ENCODE measurements around the gene SMIM10L1. TPM values are rescaled to one million over a fixed set of nuclear protein-coding genes. Genes with fewer than 3 reads are reported as not detected.

The SMIM10L1 gene
- total RNA-seq, 4 donors from 2014 or later = 7.5 to 9.6 (median 8.1) TPM

GRCh38 chr12:11147420-11147819, 23.6 kb upstream of the SMIM10L1 start:
- TF ChIP-seq POLR2A (IDR thresholded peaks at IDR 0.05) = no peak
- no peak for TF ChIP-seq CTCF (IDR thresholded peaks at IDR 0.05)
- TF ChIP-seq EP300 (IDR thresholded peaks at IDR 0.05) = no peak
- H3K4me1 ChIP-seq = no peaks in the 10 kb centered on the region
- no peak overlapping the region for H3K27ac ChIP-seq
- 91 to 96% methylated on average over 1 of the region's 1 CpG for WGBS, 2 donors
- DNase-seq (ENCODE audit: low spot score in 2 of 2) = no peak
- peaks cover 0 to 26% (median 3%) of the 10 kb centered on the region in 4 donors for H3K9me3 ChIP-seq
- H3K27me3 ChIP-seq = no peaks in the 10 kb centered on the region
- H3K36me3 ChIP-seq = peaks cover 0 to 32% (median 0%) of the 10 kb centered on the region in 3 donors
- H3K4me3 ChIP-seq = no peak overlapping the region

DNA sequence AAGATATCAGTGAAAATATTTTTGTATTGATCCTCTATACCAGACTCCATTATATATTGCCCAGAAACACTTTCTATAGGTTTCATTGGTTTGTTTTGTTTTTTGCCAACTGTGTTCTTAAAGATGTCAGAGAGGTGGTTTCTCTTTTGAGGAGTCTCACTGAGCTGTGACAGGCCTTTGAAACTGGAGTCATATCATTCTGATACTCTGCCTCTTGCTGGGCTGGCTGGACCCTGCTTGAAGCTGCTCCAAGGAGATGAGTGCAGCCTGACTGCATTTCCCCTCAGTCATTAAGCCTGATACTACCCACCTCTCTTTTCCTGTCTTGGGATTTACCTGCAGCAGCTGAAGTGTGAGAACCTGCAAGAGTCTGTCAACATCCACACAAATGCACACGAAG, 20.2 kb upstream of the SMIM10L1 start:
- no peak overlapping the region for H3K27ac ChIP-seq
- H3K27me3 ChIP-seq = no peaks in the 10 kb centered on the region
- WGBS, 2 donors = 59 to 68% methylated on average over 1 of the region's 1 CpG

GRCh38 chr12:11152725-11153124, 18.3 kb upstream of the SMIM10L1 start:
- no peak overlapping the region for H3K4me3 ChIP-seq
- peaks cover 0 to 7% (median 0%) of the 10 kb centered on the region in 4 donors for H3K9me3 ChIP-seq
- H3K27ac ChIP-seq = no peak overlapping the region
- no peak for DNase-seq (ENCODE audit: low spot score in 2 of 2)
- peaks cover 0 to 8% (median 0%) of the 10 kb centered on the region in 3 donors for H3K36me3 ChIP-seq
- no peaks in the 10 kb centered on the region for H3K4me1 ChIP-seq
- TF ChIP-seq EP300 (IDR thresholded peaks at IDR 0.05) = no peak
- no peak for TF ChIP-seq POLR2A (IDR thresholded peaks at IDR 0.05)
- TF ChIP-seq CTCF (IDR thresholded peaks at IDR 0.05) = no peak
- 72 to 89% methylated on average over 2 of the region's 2 CpGs for WGBS, 2 donors
- no peaks in the 10 kb centered on the region for H3K27me3 ChIP-seq

More for the DNA sequence above, 20.2 kb upstream of the SMIM10L1 start:
- TF ChIP-seq CTCF (IDR thresholded peaks at IDR 0.05) (no peak), EP300 (IDR thresholded peaks at IDR 0.05) (no peak), POLR2A (IDR thresholded peaks at IDR 0.05) (no peak)
- no peaks in the 10 kb centered on the region for H3K4me1 ChIP-seq
- H3K36me3 ChIP-seq = peaks cover 0 to 8% (median 0%) of the 10 kb centered on the region in 3 donors
- peaks cover 0 to 7% (median 0%) of the 10 kb centered on the region in 4 donors for H3K9me3 ChIP-seq
- DNase-seq (ENCODE audit: low spot score in 2 of 2) = no peak
- no peak overlapping the region for H3K4me3 ChIP-seq

GRCh38 chr12:11154400-11154925, 16.5 kb upstream of the SMIM10L1 start:
- no peak for TF ChIP-seq EP300 (IDR thresholded peaks at IDR 0.05)
- WGBS, 2 donors = 96 to 98% methylated on average over 1 of the region's 1 CpG
- peaks cover 0 to 8% (median 0%) of the 10 kb centered on the region in 3 donors for H3K36me3 ChIP-seq
- no peak overlapping the region for H3K27ac ChIP-seq
- no peak for DNase-seq (ENCODE audit: low spot score in 2 of 2)
- no peaks in the 10 kb centered on the region for H3K4me1 ChIP-seq
- H3K4me3 ChIP-seq = no peak overlapping the region
- H3K9me3 ChIP-seq = peaks cover 0 to 7% (median 0%) of the 10 kb centered on the region in 4 donors
- H3K27me3 ChIP-seq = no peaks in the 10 kb centered on the region

DNA sequence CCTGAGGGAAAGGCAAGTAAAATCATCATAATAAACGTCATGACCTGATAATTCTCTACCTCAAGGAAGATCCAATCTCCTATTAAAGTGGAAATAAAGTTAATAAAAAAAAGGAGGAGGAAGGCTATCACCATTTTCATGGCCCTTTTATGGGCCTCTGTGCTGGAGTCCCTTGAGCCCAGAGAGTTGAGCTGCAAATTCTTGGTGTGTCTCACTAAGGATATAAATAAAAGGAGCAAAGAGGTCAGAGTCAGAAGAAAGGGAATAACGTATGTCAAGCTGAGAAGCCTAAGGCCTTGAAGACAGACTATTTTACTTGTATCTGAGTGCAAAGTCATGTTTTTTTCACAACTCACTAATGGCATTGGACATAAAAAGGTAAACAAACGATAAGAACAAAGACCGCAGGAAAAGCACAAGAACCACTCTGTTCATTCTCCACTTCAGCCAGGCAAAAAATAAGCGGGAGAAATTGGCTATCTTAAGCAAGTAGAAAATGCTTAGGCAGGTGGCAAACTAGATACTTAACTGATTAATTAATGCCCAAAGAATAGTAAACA, 12.0 kb upstream of the SMIM10L1 start:
- Histone ChIP-seq H3K27ac (no peak overlapping the region), H3K4me3 (no peak overlapping the region), H3K27me3 (no peaks in the 10 kb centered on the region), H3K4me1 (peaks cover 0 to 4% (median 0%) of the 10 kb centered on the region in 4 donors), H3K9me3 (peaks cover 0 to 7% (median 0%) of the 10 kb centered on the region in 4 donors), H3K36me3 (peaks cover 0 to 11% (median 0%) of the 10 kb centered on the region in 3 donors)
- 46 to 52% methylated on average over 5 of the region's 5 CpGs for WGBS, 2 donors
- TF ChIP-seq EP300 (IDR thresholded peaks at IDR 0.05) (no peak), CTCF (IDR thresholded peaks at IDR 0.05) (no peak), POLR2A (IDR thresholded peaks at IDR 0.05) (no peak)
- DNase-seq (ENCODE audit: low spot score in 2 of 2) = no peak
